ENCODE results near the gene HIVEP3.
"Not testable (repeated sequence)": the region's sequence is repeated elsewhere in the genome, so short reads cannot be mapped to it uniquely, and the experiment has no call there.

DNA sequence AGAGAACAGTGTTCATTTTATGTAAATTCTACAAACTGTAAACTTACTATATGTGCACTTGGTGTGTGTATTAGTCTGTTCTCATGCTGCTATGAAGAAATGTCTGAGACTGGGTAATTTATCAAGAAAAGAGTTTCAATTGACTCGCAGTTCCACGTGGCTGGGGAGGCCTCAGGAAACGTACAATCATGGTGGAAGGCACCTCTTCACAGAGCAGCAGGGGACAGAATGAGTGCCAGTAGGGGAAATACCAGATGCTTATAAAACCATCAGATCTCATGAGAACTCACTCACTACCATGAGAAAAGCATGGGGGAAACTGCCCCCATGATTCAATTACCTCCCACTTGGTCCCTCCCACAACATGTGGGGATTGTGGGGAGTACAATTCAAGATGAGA lies 32.8 kb upstream of the HIVEP3 start:
- TF ChIP-seq, protein P1, sequence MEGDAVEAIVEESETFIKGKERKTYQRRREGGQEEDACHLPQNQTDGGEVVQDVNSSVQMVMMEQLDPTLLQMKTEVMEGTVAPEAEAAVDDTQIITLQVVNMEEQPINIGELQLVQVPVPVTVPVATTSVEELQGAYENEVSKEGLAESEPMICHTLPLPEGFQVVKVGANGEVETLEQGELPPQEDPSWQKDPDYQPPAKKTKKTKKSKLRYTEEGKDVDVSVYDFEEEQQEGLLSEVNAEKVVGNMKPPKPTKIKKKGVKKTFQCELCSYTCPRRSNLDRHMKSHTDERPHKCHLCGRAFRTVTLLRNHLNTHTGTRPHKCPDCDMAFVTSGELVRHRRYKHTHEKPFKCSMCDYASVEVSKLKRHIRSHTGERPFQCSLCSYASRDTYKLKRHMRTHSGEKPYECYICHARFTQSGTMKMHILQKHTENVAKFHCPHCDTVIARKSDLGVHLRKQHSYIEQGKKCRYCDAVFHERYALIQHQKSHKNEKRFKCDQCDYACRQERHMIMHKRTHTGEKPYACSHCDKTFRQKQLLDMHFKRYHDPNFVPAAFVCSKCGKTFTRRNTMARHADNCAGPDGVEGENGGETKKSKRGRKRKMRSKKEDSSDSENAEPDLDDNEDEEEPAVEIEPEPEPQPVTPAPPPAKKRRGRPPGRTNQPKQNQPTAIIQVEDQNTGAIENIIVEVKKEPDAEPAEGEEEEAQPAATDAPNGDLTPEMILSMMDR (IDR thresholded peaks at IDR 0.05; ENCODE audit: low read length): not testable (repeated sequence)
- not testable (repeated sequence) for TF ChIP-seq EZH2 (IDR thresholded peaks at IDR 0.05; ENCODE audit: borderline replicate concordance, low read length)

All from OCI-LY1 (cell line).